Left renal cortex interstitium (tissue), 4 donors: ENCODE data around the gene B4GALT7. TPM values are rescaled to one million over a fixed set of nuclear protein-coding genes. Genes with fewer than 3 reads are reported as not detected.

ENCODE experiments used
- DNase-seq, 4 donors: peaks; one replicate each; pipeline ENCODE4 v3.0.0-alpha.2; 2013; ENCODE audit warnings: low read depth in 4 of 4, low spot score in 2 of 4, missing footprints in 1 of 4
- polyA plus RNA-seq, 4 donors: library from polyadenylated mRNA; unstranded; fragments of 120-200 nt; gene quantifications; one replicate each; pipeline ENCODE4 v1.2.1, GENCODE V29; 2013; ENCODE audit not compliant: insufficient read length in 4 of 4

Gene B4GALT7
- polyA plus RNA-seq, 4 donors = 20.0 to 34.1 (median 28.3) TPM

DNA sequence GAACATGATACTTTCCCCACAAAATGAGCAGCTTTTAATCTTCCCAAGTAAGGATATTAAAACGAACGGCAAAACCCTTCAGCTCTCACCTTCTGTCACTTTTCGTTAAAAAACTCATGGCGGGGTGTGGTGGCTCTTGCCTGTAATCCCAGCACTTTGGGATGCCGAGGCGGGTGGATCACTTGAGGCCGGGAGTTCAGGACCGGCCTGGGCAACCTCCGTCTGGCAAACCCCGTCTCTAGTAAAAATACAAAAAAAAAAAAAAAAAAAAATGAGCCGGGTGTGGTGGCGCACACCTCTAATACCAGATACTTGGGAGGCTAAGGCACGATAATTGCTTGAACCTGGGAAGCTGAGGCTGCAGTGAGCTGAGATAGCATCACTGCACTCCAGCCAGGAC lies 7.0 kb upstream of the B4GALT7 start:
- DNase-seq = no peak

DNA sequence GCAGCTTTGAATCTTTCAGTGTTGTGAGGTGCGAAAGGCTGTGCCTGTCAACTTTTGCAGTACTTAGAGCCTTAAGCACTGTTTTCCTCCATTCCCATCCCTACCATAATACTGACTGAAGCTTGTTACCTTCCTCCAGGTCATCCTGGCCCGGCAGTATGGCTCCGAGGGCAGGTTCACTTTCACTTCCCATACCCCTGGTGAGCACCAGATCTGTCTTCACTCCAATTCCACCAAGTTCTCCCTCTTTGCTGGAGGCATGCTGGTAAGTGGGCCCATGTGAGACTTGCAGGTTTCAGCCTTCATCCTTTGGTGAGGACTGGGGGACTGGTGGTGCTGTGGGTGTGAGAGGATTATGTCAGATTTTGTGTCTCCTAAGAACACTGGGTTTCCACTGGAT lies 6.4 kb upstream of the B4GALT7 start:
- DNase-seq = no peak

DNA sequence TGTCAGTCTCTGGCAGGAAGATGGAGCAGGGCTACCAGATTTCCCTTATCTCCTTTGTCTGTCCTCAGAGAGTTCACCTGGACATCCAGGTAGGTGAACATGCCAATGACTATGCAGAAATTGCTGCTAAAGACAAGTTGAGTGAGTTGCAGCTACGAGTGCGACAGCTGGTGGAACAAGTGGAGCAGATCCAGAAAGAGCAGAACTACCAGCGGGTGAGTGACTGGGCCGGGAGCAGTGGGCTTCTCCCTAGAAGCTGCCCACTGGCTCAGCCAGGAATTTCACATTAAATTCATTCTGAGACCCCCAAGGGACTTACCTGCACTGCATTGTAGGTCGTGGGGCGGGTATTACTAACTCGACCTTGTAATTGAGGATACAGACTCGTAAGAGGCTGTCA lies 5.9 kb upstream of the B4GALT7 start:
- no peak for DNase-seq

DNA sequence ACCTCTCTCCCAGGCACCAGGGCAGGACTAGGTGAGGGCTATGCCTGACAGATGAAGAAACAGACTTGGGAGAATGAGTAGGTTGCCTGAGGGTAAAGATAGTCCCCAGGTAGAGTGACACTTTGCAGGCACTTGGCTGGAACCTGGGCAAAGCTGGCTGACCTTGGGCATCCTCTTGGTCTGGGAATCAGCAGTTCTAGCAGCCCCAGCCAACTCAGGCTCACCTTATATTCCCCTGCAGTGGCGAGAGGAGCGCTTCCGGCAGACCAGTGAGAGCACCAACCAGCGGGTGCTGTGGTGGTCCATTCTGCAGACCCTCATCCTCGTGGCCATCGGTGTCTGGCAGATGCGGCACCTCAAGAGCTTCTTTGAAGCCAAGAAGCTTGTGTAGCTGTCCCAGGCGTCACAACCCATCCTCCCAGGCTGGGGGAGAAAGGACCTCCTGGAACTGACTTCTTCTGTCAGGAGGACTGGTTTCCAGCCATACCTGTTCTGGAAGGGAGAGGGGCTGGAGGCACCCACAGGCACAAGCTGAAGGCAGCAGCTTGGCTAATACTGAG lies 4.8 kb upstream of the B4GALT7 start:
- DNase-seq = no peak

DNA sequence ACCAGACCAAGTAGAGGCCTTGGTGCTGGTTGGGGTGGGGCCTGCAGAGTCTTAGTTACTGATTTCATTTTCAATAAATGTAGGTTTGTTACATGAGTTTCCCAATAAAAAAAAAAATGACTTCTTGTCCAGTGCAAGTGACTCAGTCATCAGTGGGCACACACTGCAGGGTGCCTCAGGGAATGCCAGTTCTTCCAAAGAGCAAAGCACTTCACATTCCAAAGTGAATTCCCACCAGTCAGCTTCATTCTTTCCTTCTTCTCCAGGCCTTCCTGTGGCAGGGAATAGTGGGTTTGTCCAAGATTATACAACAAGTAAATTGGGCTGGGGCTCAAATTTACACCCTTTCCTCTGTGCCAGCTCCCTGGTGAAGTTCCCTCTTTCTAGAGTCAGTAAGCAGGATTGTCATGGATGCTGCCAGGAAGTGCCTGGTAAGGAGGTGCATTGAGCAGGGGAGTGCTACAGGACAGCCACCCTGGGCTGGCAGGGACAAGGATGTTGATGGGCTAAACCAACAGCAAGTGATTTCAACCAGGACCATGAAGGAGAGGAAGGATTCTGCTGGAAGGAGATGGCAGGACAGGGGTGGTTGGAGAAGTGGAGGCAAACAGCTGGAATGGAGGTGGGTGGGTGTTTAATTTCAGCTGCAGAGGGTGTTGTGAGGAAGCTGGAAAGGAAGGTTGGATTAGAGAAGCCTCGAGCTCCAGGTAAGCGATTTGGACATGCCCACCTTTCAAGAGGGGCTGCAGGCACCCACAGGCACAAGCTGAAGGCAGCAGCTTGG lies 3.7 kb upstream of the B4GALT7 start:
- no peak for DNase-seq

DNA sequence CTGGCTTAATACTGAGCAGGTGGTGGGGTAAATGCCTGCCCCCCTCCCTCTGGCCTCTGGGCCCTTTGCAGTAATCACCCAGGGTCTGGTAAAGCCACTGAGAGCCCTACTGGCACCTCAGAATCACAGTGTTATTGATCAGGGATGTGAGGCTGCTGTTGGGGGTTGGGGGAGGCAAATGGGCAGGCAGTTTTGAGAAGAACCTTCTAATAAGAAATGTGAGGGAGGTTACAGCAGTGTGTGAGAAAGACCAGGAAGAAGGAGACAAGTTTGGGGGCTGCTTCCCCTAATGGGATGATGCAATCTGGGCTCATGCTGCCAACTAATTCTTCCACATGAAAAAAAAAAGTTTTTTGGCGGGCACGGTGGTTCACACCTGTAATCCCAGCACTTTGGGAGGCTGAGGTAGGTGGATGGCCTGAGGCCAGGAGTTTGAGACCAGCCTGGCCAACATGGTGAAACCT lies 3.1 kb upstream of the B4GALT7 start:
- no peak for DNase-seq

DNA sequence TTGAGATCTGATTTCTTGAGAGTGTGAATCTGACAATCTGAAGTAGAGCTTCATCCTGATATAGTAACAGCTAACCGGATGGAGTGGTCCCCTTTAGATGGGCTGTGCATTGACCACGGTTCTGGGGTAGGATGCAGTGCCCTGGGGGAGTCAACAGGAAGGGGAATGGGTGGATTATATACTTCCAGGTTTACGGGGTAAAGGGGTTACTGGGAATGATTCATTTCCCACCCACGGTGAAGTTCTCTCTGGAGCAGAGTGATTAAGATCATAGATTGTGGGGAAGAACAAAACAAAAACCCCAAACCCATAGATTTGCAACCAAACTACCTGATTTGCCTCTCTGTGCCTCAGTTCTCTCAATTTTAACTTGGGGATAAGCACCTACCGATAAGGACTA lies 1.5 kb upstream of the B4GALT7 start:
- no peak for DNase-seq

DNA sequence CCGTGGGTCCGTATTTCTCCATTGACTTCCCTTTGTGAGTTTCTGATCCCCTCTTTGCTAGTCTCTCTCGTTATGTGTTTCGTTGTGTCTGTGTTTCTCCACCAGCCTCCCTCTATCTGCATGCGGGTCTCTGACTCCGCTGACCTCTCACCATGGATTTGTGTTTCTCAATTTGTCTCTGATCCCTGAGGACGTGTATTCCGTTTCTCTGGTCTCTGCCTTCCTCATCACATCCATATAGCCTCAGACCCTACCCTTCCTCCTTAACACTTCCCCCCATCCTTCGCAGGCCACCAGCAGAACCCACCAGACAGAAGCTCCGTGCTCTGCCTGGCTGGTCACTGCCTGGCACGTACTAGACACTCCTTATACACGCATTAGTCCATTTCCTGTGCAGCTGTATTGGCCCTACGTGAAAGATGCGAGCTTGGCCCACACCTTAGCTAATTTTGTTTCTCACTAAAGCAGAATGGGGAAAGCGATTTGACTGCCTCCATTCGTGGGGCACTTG lies 631 bp downstream of the B4GALT7 start:
- DNase-seq = peak in 1 of 4 donors; percentile 10

DNA sequence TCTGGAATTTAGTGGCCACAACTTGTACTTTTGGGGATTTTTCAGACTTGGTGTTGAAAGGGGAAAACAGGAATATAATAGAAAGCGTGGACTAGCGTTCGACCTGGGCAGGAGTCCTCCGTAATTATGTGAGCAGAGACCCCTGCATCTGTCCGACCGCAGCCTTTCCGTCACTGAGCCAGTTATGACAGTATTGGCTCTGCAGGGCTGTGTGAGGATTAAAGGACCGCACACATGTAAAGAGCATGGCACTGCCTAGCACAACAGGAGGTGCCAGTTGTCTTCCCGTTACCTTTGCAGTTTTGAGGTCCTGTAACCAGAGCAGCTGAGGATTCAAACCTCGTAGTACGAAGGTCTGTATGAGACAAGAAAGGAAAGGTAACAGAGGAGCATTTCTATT lies 1.2 kb downstream of the B4GALT7 start:
- no peak for DNase-seq

DNA sequence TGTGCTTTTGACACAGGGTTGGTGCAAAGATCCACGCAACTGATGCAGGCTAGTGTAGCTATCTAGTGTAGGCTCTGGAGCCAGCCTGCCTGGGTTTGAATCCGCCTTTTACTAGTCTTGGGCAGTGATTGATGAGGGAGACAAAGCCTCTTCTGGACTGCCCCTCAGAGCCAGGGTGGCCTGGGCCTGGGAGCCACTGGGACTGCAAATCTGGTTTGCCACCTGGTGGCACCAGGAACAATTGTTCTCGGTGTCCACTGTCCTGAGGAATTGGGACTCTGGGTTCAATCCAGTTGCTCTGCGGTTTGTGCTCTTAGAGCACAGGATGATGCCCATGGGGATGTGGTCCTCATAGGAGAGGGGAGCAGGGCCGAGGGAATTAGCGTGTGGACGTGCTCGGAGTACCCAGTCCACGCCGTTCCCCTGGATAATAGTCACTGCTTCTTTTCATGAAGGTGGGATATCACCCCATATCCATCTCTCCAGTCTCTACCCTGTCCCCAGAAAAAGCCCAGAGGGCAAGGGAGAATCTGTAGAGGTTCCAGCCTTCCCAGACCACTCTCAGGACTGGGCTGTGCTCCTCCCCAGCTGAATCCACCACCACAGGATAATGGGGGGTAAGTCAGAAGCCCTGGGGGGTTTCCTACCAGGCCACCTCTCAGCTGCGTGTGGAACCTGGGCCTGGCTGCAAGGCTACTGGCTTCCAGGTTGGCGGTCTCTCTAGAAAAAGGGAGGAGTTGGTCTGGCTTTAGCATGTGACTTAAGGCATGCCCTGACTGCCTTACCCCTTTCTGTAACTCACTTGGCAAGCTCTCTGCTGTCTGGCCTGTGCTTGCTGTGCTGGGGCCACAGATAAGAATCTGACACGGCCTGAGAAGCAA lies 1.9 kb downstream of the B4GALT7 start:
- no peak for DNase-seq

DNA sequence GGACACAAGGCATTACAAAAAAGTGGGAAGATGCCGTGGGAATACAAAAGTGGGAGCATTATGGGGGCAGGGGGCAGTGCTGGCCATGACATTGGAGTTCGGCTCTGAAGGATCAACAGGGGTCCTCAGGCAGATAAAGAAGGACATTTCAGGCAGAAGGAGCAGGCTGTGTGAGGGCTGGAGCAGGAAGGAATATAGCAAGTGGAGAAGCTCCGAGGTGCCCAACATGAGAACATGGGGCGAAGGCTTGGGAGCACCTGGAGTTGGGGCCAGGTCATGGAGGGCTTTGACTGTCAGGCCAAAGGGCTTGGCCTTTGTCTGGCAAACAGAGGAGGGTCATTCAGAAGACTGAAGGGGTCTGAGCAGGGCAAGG lies 2.5 kb downstream of the B4GALT7 start:
- no peak for DNase-seq

DNA sequence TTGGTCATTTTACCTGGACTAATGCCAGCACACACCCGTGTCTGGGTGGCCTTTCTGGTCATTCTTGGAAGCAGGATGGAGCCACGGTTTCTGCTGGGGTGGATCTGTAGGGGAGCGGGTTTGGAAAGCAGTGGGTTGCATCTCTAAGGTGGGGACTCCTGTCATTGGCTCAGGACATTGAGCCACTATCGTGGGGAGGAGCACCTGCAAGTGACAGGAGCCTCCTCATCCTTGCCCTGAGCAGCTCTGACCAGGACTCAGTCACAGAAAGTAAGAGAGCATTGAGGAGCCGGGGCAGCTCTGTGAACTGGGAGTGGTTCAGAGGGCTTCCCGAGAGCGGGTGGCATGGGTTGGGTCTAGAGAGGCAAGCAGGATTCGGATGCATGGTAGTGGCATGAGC lies 3.7 kb downstream of the B4GALT7 start:
- DNase-seq = no peak

DNA sequence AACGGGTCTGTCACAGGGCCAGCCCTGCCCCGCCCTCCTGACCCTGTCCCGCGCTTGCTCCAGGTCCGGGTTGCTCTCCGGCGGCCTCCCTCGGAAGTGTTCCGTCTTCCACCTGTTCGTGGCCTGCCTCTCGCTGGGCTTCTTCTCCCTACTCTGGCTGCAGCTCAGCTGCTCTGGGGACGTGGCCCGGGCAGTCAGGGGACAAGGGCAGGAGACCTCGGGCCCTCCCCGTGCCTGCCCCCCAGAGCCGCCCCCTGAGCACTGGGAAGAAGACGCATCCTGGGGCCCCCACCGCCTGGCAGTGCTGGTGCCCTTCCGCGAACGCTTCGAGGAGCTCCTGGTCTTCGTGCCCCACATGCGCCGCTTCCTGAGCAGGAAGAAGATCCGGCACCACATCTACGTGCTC lies 4.2 kb downstream of the B4GALT7 start:
- no peak for DNase-seq

DNA sequence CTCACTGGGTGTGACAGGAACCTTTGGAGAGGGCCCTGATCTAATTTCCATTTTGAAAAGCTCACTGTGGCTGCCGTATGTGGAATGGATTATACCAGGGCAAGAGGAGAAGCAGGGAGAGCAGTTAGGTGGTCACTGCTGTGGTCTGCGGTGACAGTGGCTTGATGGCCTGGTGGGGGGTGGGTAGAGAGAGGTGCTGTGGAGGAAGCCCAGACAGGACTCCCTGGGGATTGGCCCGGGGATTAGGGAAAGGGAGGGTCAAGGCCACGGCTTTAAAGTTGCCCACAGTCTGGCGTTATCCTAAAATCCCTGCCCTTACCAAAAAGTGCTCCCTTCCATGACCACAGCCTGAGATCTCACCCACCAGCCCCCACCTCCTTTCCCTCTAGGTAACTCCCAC lies 4.7 kb downstream of the B4GALT7 start:
- no peak for DNase-seq

DNA sequence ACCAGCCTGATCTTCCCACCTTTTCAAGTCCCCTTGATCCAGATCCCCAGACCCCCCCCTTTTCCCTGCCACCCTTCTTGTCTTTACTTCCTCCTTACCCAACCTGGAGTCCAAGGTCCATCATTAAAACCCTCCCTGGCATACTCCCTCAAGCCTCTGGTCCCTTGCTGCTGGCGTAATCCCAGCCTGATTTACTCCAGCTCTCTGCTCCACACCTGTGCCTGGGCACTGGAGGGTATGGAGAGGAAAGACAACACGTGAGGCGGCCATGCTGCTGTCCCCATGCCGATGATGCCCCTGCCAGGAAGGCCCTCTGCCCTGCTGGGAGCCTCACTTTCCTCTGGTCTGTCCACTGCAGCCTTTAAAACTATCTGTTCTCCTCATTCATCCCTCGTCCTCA lies 5.1 kb downstream of the B4GALT7 start:
- DNase-seq = no peak

DNA sequence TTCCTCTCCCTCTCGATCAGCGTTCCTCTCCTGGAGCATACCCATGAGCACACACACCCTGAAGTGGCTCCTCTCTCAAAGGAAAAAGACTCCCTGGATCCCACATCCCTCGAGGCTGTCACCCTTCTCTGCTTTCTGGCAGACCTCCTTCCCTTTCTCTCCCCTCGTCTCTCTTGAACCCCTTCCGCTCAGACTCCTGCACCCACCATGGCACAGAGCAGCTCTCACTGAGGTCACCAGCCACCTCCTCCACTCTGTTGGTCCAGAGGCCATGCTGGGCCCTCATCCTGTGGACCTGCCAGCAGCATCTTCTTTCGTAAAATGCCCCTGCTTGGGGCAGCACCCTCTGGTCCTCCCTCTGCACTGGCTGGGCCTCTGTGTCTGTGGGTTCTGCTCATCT lies 5.7 kb downstream of the B4GALT7 start:
- no peak for DNase-seq

DNA sequence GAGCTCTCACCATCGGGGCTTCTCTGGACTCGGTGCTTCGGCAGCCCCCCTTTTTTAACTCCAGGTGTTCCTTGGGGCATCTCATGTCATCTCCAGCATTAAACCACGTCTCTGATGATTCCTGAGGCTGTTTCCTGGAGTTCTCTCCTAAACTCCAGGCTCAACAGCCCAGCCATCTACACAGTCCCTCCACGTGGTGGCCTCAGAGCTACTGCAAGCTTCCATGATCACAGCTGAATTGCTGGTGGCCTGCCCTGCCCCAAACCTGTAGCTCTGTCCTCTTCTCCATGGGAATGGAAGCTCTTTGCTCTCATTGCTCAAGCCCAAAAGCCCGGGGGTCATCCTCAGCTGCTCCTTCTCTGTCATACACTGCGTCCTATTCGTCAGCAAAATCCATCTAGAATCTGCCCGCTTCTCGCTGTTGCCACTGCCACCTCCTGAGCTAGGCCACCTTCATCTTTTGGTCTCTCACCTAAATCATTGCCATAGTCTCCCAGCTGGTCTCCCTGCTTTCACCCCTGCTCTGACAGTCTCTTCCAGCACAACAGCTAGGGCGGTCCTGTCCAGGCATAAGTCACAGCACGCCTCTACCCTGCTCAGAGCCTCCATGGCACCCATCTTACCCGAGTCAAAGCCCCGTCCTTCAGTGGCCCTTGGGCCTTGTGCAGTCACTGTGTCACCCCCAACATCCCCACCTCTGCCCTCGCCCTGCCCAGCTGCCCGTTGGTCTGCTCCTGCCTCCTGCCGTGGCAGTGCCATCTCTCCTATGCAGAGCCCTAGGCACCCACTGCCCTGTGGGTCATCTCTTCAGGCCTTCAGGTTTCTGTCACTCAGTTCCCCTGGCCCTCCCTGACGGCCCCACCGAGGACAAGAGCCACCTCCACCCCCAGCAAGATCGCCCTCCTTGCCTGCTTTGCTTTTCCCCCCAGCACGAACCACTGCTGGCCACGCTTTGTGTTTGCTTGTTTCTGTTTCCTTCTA lies 6.4 kb downstream of the B4GALT7 start:
- no peak for DNase-seq

DNA sequence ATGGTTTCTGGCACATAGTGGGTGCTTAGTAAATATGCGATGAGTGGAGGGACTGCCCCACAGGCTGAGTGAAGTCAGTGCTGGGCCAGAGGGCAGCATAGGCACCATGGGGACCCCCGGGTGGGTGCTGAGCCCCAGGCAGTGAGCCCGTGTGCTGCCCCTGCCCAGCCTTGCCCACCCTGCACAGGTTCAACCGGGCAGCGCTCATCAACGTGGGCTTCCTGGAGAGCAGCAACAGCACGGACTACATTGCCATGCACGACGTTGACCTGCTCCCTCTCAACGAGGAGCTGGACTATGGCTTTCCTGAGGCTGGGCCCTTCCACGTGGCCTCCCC lies 7.2 kb downstream of the B4GALT7 start:
- no peak for DNase-seq

DNA sequence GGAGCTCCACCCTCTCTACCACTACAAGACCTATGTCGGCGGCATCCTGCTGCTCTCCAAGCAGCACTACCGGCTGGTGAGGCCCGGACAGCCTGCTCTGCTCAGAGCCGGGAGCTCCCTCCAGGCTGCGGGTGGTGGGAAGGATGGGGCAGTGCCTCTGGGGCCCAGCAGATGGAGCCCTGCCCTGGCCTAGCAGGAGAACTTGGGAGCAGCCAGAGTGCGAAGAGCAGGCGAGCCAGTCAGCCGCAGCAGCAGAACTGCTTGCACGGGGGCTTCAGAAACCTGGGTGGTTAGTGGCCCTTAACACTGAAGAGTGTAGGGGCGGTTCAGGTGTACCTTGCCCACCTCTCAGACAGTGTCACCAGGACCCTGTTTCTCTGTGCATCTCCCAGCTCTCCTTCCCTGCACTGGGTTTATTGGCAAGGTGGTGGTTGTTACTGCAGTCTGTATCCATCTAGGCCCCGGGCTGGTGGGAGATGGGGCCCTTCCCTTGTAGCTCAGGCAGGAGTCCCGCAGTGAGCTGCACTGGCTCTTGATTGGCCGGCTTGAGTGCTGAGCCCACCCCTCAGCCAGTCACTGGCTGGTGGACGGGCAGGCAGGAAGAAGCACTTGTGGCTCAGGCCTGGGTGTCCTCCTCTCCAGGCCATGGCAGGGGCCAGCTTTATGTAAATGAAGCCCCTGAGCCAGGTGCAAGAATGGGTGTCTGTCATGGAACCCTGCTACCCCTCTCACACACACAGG lies 7.7 kb downstream of the B4GALT7 start:
- DNase-seq = peak; percentile 23 to 71 (median 46)
